ENCODE data around the gene PSMC3. TPM values are rescaled to one million over a fixed set of nuclear protein-coding genes. Genes with fewer than 3 reads are reported as not detected.

The PSMC3 gene
- polyA plus RNA-seq, 1 experiment = 290 TPM

DNA sequence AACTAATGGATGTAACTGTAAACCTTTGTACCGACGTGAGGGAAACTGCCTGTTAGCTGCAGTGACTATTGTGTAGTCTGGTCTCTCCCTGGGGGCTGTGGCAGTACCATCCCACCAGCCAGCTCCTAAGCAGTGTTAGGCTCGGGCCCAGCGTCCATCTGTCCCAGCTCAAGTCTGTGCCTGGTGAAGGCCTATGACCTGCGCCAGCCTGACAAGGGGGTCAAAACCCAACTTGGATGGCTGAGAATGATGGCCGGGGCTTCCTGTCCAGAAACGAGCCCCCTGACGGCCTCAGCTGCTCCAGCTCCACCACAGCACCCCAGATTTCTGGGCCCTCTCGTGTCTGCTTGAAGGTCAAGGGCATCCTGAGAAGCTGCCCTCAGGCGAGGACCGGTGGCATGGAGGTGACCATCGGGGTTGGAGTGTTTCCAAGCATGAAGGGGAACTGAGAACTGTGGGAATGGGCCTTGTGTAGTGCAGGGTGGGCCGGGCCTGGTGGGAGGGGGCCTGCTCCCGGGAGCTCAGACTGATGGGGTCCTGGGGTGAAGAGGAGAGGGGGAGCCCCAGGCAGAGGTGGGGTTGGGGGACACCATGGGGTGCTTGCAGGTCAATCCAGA lies 33.6 kb downstream of the PSMC3 start:
- ChIA-PET POLR2A (interaction anchor here (0.6 to 2.3 kb wide), 2 partner anchors 16 to 56 kb away, joined by 7 to 9 read pairs; partner anchors contain the start of gene SLC39A13), CTCF (interaction anchor here (1.1 to 3.4 kb wide), 4 partner anchors 18 to 213 kb away, joined by 3 to 31 read pairs (median 5); no protein-coding TSS in a partner anchor)
- no peaks in the 10 kb centered on the region for H3K27me3 ChIP-seq (ENCODE audit: control insufficient read depth, insufficient read depth, low read length)
- DNase-seq (ENCODE audit: low read depth, low spot score) = no peak
- no peak overlapping the region for H3K4me3 ChIP-seq (ENCODE audit: low read depth, low read length)
- TF ChIP-seq, protein P1, sequence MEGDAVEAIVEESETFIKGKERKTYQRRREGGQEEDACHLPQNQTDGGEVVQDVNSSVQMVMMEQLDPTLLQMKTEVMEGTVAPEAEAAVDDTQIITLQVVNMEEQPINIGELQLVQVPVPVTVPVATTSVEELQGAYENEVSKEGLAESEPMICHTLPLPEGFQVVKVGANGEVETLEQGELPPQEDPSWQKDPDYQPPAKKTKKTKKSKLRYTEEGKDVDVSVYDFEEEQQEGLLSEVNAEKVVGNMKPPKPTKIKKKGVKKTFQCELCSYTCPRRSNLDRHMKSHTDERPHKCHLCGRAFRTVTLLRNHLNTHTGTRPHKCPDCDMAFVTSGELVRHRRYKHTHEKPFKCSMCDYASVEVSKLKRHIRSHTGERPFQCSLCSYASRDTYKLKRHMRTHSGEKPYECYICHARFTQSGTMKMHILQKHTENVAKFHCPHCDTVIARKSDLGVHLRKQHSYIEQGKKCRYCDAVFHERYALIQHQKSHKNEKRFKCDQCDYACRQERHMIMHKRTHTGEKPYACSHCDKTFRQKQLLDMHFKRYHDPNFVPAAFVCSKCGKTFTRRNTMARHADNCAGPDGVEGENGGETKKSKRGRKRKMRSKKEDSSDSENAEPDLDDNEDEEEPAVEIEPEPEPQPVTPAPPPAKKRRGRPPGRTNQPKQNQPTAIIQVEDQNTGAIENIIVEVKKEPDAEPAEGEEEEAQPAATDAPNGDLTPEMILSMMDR (IDR thresholded peaks at IDR 0.05; ENCODE audit: low read depth, low read length) = no peak
- H3K9me3 ChIP-seq (ENCODE audit: control insufficient read depth, insufficient read depth, low read length) = no peaks in the 10 kb centered on the region; the same call in 1 of the 2 replicates
- H3K27ac ChIP-seq (ENCODE audit: low read depth, low read length) = no peak overlapping the region

DNA sequence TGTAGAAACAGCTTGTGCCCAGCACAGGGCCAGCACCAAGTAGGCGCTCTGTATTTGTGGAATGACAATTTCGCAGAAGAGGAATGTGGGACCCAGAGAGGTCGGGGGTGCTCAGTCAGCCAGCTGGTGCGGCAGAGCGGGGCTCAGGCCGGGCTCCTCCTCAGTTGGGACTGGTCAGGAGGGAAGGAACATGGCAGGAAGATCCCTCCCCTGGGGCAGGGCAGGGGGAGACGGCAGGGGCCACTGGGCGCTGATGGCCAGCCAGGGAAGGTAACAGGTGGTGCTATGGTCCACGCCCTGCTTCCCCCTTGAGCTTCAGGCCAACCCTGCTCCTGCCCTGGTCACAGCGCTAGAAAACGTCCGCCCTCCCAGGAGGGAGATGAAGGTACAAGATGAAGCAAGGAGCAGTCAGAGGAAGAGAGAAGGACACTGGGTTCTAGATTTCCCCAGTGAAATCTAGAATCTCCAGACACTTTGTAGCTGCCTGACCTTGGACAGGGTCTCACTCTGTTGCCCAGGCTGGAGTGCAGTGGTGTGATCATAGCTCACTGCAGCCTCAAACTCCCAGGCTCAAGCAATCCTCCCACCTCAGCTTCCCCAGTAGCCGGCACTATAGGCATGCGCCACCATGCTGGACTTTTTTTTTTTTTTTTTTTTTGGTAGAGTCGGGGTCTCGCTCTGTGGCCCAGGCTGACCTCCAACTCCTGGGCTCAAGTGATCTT lies 34.4 kb downstream of the PSMC3 start:
- CTCF ChIA-PET = interaction anchor here (1.2 to 3.4 kb wide), 2 partner anchors 18 to 37 kb away, joined by 3 to 31 read pairs; no protein-coding TSS in a partner anchor
- no peak overlapping the region for H3K27ac ChIP-seq (ENCODE audit: low read depth, low read length)

DNA sequence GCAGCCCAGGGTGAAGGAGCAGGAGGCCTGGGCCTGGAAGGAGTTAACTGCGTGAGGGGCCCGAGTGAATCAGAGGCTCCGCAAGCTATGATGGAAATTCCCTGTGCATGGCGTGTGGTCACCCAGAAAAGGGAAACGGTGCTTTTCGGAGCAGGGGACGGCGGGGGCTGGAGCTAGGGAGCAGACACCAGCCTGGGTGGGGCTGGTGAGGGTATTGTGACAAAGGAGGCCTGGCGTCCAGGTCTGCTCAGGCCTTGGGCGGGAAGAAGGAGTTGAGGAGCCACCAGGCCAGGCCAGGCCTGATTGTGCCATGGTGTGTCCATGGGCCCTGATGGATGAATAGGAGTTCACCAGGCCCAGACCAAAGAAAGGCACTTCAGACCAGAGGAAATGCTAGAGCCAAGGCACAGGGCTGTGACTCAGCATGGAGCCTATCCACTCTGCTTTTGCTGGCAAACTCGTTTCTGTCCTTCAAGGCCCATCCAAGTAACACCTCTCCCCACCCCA lies 35.1 kb downstream of the PSMC3 start:
- ChIA-PET CTCF (interaction anchor here (1.1 to 3.4 kb wide), 3 partner anchors 17 to 36 kb away, joined by 3 to 31 read pairs (median 3); no protein-coding TSS in a partner anchor), POLR2A (no interaction called here)
- DNase-seq (ENCODE audit: low read depth, low spot score) = no peak
- Histone ChIP-seq H3K4me3 (ENCODE audit: low read depth, low read length) (no peak overlapping the region), H3K9me3 (ENCODE audit: control insufficient read depth, insufficient read depth, low read length) (no peaks in the 10 kb centered on the region; the same call in 1 of the 2 replicates), H3K27ac (ENCODE audit: low read depth, low read length) (no peak overlapping the region), H3K27me3 (ENCODE audit: control insufficient read depth, insufficient read depth, low read length) (no peaks in the 10 kb centered on the region)
- TF ChIP-seq, protein P1 (IDR thresholded peaks at IDR 0.05; ENCODE audit: low read depth, low read length) = no peak

More for the DNA sequence above, 34.4 kb downstream of the PSMC3 start:
- POLR2A ChIA-PET = interaction anchor here (2.3 kb wide), 1 partner anchor 17 kb away, joined by 7 read pairs; the partner anchor contains the start of gene SLC39A13
- H3K4me3 ChIP-seq (ENCODE audit: low read depth, low read length) = no peak overlapping the region
- no peaks in the 10 kb centered on the region; the same call in 1 of the 2 replicates for H3K9me3 ChIP-seq (ENCODE audit: control insufficient read depth, insufficient read depth, low read length)
- TF ChIP-seq, protein P1 (IDR thresholded peaks at IDR 0.05; ENCODE audit: low read depth, low read length) = no peak
- no peaks in the 10 kb centered on the region for H3K27me3 ChIP-seq (ENCODE audit: control insufficient read depth, insufficient read depth, low read length)
- no peak for DNase-seq (ENCODE audit: low read depth, low spot score)

DNA sequence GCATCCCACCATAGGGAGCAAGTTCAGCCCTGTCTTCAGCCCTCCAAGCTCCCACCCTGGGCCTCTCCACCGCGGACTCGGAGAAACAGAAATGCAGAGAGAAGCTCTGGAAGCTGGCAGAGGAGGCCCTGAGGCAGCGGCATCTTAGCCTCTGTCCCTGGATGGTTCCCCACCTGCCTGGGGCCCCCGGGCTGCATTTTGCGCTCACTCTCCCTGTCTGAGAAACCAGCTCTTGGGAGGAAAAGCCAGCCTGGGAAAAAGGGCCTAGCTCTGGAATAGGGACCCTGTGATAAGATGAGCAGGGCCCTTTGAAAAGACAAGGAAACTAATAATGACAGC lies 35.8 kb downstream of the PSMC3 start:
- H3K27ac ChIP-seq (ENCODE audit: low read depth, low read length) = no peak overlapping the region
- no peak overlapping the region for H3K4me3 ChIP-seq (ENCODE audit: low read depth, low read length)
- no peaks in the 10 kb centered on the region; the same call in 1 of the 2 replicates for H3K9me3 ChIP-seq (ENCODE audit: control insufficient read depth, insufficient read depth, low read length)
- no peak for DNase-seq (ENCODE audit: low read depth, low spot score)
- TF ChIP-seq, protein P1 (IDR thresholded peaks at IDR 0.05; ENCODE audit: low read depth, low read length) = no peak
- no peaks in the 10 kb centered on the region for H3K27me3 ChIP-seq (ENCODE audit: control insufficient read depth, insufficient read depth, low read length)
- ChIA-PET CTCF (interaction anchor here (1.1 kb wide), 1 partner anchor 16 kb away, joined by 3 read pairs; no protein-coding TSS in a partner anchor), POLR2A (no interaction called here)
